Skin epidermis (tissue), 12 donors: Measurements from ENCODE around the gene RBPJL.

ENCODE experiments used
- H3K27ac ChIP-seq, 21 experiments: fragments of 200-600 bp; sonication (generic) in 11 of 21; one replicate each; pipeline ENCODE4 v1.5.0; 2020; ENCODE audit warnings: mild to moderate bottlenecking in 3 of 21, inconsistent platforms in 2 of 21, moderate library complexity in 2 of 21
- H3K4me3 ChIP-seq, 7 experiments: fragments of 200-600 bp; sonication (generic) in 2 of 7; one replicate each; pipeline ENCODE4 v1.5.0; 2020; ENCODE audit warnings: inconsistent platforms in 2 of 7, mild to moderate bottlenecking in 2 of 7, moderate library complexity in 1 of 7

The RBPJL gene

DNA sequence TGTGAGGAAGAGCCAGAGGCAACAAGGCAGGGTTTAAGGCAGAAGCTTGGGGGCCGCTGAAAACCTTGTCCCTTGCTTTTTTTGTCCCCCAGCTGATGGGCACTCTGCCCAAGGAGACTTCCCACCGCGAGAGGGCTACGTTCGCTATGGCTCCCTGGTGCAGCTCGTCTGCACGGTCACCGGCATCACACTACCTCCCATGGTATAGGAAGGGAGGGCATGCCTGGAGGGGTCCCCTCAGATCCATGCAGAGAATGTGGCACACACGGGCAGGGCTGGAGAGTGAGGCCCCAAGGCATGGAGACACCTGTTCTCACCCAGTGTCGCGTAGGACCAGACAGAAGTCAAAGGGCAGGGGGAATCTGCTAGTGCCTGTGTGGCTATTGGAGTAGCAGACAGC is 7.3 kb downstream of the RBPJL start:
- Histone ChIP-seq H3K4me3 (no peak overlapping the region), H3K27ac (no peak overlapping the region)

DNA sequence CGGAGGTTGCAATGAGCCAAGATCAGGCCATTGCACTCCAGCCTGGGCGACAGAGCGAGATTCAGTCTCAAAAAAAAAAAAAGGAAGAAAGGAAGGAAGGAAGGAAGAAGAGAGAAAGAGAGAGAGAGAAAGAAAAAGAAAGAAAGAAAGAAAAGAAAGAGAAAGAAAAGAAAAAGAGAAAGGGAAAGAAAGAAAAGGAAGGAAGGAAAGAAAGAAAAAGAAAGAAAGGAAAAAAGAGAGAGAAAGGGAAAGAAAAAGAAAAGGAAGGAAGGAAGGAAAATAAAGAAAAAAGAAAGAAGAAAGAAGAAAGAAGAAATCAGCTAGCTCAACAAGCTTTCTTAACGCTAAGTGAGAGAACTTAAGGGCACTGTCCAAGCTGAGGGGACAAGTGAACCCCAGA is 9.0 kb downstream of the RBPJL start:
- Histone ChIP-seq H3K4me3 (no peak overlapping the region), H3K27ac (no peak overlapping the region)

DNA sequence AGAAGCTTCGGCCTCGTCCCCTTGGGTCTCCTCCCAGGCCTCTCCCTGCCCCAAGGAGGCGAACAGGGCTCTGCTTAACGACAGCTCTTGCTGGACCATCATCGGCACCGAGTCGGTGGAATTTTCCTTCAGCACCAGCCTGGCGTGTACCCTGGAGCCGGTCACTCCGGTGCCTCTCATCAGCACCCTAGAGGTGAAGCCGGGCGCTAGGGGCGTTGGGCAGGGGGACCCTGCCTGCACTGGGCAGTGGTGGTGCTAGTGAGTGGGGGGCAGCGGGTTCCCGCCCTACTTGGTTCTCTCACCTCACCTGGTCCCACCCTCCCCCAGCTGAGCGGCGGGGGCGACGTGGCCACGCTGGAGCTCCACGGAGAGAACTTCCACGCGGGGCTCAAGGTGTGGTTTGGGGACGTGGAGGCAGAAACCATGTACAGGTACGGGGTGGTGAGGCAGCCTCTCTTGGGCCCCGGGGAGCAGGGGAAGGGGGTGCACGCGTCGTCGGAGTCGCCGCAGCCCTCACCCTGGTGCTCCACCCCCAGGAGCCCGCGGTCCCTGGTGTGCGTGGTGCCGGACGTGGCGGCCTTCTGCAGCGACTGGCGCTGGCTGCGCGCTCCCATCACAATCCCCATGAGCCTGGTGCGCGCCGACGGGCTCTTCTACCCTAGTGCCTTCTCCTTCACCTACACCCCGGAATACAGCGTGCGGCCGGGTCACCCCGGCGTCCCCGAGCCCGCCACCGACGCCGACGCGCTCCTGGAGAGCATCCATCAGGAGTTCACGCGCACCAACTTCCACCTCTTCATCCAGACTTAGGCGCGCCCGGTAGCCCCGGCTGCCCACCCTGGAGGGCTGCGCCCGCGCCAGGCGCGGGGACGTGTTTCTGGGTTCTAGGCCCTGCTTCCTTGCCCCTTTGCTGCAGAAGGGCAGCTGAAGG is 9.8 kb downstream of the RBPJL start:
- no peak overlapping the region for H3K4me3 ChIP-seq
- no peak overlapping the region for H3K27ac ChIP-seq

DNA sequence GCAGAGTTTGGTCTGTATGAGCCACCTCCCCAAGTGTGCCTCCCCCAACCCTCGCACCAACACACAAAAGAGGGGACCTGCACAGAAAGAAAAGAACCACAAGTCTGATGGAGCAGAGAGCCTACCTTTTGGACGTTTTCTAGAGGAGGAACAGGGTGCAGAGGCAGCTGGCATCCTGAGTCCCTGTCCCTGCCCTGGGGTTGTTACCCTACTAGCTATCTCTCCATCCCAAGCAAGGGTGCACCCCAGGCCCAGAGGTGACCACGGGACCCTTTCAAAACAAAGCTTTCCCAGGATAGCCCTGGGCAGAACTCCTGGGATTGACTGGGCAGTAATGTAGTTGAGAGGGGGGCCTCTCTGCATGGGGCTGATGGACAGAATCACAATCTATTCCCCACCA is 11.2 kb downstream of the RBPJL start:
- no peak overlapping the region for H3K27ac ChIP-seq

DNA sequence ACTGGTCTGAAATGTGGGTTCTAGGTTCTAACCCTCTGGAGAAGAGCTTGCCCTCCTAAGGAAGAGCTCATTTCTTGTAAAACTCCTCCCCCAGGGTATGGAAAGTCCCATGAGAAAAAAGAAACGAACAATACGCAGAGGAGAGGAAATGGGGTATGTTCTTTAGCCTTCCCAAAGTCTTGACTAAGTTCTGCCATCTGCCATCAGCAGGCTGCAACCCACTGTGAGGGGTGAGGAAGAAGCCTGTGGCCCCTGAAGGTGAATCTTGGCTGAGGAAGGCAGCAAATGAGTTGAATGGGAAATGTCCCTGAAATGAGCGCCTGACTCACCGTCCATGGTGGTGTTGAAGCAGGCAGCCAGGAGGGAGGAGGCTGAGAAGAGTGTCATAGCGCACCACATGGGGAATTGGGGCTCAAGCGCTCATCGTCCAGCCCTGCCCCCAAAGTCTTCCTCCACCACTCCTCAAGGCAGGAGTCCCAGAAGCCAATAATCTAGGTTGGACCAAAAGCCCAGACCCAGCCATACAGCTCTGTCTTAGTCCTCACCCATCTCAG is 11.8 kb downstream of the RBPJL start:
- no peak overlapping the region for H3K4me3 ChIP-seq
- no peak overlapping the region for H3K27ac ChIP-seq

More for the DNA sequence above, 11.2 kb downstream of the RBPJL start:
- H3K4me3 ChIP-seq = no peak overlapping the region

DNA sequence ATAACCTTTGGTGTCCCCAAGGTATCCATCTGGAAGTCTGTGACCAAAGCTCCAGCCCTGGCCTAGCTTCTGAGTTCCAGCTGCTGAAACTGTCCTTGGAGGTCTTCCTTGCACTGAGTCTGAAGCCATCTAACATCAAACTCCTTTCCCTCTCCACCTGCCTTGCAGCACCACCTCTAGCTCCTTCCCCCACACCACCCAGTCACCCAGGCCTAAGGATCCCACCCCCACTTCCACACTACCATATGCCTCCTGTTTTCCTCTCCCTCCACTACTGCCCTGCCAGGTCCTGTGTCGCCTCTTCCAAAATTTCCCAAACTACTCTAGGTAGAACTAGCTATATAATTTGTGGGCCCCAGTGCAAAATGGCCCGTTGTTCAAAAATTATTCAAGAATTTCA is 12.3 kb downstream of the RBPJL start:
- Histone ChIP-seq H3K27ac (no peak overlapping the region), H3K4me3 (no peak overlapping the region)

DNA sequence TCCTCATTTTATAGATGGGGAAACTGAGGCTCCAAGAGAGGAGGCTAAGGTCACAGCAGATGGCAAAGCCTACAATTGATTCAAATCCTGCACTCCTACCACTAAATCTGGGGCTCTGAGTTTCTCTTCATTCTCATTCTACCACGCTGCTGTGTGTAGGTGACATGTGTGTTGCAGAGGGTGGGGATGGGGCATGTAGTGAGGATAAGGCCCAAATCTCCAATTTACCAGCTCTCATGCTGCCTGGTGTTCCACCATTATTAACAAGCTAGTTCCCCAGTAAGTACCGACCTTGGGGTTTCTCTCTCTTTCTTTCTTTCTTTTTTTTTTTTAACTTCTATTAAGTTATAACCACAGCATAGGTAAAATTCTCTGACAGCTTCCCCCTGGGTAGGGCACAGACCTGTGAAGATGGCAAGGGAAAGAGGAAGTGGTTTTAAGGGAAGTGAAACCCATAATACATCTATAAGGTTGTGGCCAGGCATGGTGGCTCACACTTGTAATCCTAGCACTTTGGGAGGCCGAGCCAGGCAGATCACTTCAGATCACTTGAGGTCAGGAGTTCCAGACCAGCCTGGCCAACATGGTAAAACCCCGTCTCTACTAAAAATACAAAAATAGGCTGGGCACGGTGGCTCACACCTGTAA is 14.4 kb downstream of the RBPJL start:
- Histone ChIP-seq H3K27ac (peak overlapping the region in 1 of 21 experiments; percentile 42), H3K4me3 (no peak overlapping the region)

DNA sequence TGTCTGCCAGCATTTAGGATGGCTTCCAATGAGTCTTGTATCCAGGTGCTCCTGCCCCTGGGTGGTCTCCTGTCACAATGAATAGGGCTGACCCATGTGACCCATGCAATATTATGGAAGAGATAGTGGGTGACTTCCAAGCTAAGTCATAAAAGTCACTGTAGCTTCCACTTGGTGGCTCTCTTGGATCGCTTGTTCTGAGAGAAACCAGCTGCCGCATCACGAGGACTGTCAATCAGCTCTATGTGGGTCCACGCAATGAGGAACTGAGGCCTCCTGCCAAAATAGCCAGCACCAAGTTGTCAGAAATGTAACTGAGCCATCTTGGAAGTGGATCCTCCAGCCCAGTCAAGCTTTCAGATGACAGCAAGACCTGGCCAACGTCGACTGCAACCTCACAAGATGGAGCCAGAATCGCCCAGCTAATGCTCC is 16.3 kb downstream of the RBPJL start:
- H3K27ac ChIP-seq = no peak overlapping the region
- H3K4me3 ChIP-seq = no peak overlapping the region

DNA sequence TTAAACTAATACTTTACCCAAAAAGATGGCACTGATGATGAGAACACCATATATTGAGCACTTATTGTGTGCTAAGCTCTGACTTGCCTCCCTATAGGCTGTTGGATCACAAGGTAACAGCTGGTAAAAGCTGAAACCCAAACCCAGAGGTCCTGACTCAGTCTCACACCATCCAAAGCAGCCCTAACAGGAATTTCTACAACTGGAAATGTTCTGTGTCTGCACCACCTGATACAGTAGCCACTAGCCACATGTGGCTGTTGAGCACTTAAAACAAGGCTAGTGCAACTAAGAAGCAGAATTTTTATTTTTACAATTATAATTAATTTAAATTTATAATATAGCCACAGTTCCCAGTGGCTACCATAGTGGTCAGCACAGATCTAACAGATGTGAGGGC is 17.1 kb downstream of the RBPJL start:
- Histone ChIP-seq H3K4me3 (no peak overlapping the region), H3K27ac (no peak overlapping the region)

DNA sequence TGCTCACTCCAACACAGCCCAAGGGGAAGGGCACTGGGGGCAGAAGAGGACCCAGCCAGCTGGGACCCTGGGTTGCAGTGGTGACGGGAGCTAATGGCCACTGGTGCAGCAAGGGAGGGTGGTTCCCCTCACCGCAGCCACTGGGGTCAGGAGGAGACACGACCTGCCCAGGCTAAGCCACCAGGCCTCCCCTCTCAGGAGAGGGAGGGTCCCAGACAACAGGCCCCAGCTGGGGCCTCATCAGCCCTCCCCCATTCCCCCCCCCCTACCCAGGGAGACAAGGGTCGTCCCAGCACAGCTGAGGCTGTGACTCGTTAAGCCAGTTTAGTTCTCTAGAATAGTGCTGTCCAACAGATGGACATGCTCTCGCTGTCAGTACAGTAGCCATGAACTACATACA is 18.7 kb downstream of the RBPJL start:
- Histone ChIP-seq H3K27ac (no peak overlapping the region), H3K4me3 (no peak overlapping the region)

DNA sequence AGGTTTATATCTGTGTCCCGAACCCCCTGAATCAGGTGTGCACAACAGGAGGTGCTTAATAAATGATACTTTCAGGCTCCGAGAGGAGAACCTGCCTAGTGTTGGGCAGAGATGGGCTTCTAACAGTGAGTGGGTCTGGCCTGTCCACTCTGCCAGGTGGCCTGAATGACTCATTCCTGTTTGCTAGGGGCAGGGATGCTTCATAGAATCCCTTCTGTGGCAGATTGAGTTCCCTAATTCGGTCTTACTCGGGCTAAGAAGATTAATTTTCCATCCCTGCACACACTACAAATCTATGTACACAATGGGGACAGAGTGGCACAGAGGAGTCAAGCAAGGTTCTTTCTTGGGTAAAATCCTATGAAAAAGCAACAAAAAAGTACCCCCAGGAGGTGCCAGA is 21.8 kb downstream of the RBPJL start:
- Histone ChIP-seq H3K27ac (no peak overlapping the region), H3K4me3 (no peak overlapping the region)

DNA sequence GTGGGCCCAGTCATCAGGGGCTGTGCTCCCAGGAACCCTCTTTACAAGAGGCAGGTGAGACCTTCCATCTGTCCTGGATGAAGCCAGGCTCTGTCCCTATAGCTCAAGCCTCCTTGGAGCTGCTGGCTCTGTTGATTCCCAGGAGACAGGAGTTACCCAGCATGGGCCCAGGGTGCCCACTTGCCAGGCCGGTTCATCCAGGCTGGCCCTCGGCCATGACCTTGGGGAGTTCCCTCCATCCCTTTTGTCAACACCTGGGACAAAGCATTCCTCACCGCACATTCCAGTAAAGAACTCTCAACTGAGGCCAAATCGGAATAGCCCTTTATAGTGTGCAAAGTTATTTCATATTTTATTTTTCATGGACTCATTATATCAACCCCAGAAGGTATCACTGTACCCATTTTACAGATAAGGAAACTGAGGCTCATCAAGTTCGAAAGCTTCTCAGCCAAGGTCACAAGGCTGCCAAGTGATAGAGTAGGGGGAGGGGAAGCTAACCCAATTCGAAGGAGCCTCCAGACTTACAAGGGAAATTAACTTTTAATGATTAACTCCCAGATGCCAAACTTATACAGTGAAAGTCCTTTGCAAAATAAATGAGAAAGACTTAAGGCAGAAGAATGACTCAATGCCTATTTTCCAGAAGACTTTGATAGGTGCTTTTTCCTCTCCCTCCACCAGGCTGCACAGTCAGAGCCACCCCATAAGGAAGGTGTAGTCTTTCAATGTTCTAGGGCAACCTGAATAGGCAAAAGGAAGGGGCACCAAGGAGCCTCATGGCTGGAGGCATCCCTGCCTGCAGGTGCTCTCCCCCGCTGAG is 23.1 kb downstream of the RBPJL start:
- H3K27ac ChIP-seq = peak overlapping the region in 1 of 21 experiments; percentile 30
- H3K4me3 ChIP-seq = no peak overlapping the region

DNA sequence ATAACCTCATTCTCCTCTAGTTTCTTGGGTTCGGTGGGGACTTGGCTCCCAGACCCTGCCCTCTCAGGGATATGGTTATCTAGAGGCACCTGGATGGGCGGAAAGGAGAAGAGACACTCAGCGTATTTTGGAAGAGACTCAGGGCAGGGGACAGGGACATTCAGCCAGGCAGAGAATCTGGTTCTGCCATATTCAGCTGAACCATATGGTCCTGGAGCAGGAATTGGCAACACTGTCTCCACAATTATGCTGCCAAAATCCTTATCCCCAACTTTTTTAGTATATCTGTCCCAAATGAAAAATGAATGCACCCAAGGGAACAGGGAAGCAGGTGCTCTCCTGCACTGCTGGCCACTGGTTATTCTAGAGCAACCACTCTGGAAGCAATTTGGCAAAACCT is 23.8 kb downstream of the RBPJL start:
- no peak overlapping the region for H3K4me3 ChIP-seq
- H3K27ac ChIP-seq = no peak overlapping the region

DNA sequence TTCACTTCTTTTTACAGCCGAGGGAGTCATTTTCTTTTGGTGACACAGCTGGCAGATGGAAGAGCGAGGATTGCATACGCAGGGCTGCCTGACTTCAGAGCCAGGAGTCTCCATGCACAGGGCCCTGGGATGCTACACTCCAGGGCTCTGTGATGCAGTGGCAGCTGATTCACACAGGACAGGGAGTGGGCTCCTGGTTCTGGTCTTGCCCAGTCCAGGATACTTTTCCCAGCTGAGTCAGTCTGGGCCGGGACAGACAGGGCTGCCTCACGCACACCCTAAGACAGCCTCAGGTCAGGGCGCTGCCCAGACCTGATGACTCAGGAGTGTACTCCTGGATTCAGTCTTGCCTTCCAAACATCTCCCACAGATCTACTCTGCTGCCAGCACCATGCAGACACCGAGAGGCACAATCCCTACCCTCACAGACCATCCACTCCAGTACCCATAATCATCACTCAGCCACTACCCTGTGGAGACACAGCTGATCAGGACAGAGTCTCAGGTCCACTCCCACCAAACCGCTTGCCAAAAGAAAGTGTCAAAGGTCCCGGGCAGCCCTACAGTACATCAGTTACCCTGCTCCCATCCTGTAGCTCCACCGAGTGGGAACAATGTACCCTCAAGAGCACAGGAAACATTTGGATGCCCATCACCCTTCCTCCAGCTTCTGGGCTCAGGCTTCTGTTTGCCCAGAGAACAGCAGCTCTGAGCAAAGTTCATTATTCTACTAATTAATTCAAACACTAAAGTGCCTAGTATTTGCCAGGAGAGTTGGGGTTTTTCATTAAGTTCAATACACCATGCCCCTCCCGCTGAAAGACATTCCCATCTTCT is 30.1 kb downstream of the RBPJL start:
- H3K4me3 ChIP-seq = no peak overlapping the region
- peak overlapping the region in 19 of 21 experiments; percentile 44 to 95 (median 72) for H3K27ac ChIP-seq

DNA sequence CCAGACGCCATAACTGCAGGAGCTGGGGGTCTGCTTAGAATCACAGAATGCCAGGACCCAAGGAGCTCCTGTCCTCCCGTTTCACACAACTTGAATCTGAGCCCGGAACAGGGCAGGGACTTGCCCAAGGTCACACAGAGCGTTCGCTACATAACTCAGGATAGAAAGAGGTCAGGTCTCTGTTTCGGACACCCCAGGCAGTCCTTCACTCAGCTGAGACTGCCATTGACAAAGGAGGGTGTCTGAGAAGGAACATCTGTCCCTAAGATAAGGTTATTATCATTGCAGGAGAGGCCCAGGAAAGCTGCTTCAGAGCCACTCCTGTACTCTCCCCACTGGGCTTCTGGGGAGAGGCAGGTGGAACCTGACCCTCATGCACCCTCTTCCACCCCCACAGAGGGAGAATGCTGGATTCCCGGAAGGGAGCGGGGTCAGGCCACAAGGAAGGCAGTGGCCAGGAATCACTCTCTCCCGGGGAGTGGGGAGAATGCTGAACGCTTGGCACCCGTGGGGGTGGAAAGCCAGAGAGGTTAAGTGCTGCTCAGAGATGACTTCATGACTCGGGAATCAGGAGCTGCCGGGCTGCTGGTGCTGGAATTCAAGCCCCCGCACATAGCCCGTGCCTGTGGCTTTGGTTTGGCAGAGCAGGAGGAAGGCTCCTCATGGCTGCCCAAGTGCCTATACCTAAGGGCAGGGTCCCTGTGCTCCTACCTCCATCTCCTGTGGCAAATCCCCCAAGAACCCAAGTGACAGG is 30.9 kb downstream of the RBPJL start:
- H3K4me3 ChIP-seq = no peak overlapping the region
- H3K27ac ChIP-seq = peak overlapping the region in 20 of 21 experiments; percentile 27 to 95 (median 71)

DNA sequence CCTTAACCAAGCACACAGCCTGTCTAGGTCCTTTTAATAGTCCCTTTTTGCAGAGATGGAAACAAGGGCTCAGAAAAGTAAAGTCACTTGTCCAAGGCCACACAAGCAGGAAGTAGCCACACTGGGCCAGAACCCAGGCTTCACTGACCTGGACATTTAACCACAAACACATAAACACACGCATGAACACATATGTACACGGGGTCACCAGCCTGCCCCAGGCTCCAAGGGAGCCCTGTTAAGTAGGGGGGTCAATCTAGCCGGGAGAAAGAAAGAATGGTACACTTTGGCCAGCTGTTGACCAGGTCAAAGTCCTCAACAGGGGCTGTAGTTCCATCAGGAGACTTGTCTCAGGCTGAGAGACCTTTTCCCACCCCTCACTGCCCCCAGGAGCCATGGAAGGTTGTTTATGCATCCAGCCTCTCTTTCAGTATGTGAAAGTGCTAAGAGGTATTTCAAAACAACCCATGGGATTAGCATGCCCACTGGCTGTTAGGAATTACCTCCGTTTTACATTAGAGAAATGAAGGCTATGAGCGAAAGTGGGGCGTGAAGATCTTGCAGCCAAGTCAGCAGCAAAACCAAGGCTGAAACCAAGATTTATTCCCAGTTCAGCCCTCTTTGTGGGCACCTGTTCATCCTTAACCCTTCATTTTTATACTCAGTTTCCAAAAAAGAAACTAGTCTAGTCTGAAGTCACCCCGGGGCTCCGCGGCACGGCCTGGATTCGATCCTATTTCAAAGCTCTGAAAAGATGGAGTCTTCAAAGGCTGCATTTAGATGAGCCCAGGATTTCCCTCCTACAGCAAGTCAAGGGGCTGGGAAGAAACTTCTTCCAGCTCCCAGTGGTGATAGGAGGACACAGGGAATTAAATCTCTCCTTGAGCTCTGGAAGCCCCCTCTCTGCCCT is 31.7 kb downstream of the RBPJL start:
- H3K27ac ChIP-seq = peak overlapping the region in 20 of 21 experiments; percentile 0 to 95 (median 71)
- no peak overlapping the region for H3K4me3 ChIP-seq

DNA sequence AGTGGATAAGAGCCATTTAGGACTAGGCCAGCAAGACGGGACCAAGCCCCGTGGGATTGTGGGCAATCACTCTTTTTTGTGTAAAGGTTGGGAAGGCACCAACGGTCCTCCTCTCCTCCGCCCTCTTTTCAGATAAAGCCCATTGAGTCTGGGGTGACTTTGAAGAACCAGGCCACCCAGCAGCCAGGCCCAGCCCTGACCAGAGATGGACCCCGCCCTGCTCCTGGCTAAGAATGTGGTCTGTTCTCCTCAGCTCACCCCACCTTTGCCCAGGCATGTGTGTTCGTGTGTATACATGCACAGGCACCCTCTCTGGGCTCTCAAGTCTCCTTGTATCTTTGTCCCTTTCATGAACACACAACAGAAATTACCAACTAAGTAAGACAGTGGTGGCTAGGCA is 32.4 kb downstream of the RBPJL start:
- peak overlapping the region in 14 of 21 experiments; percentile 7 to 95 (median 78) for H3K27ac ChIP-seq
- no peak overlapping the region for H3K4me3 ChIP-seq
